Activated CD4-positive, alpha-beta T cell treated with anti-CD3 and anti-CD28 coated beads, Interleukin-2, Interleukin-6, amounts not matched to agents 100 ng/mL and 50 ng/mL, durations not matched to agents 16 hours and 8 hours (primary cell): ENCODE results near the gene UGT1A7.

Experiments used
- DNase-seq: peaks from one replicate; pipeline ENCODE4 v3.0.0-alpha.2; 2020

Gene UGT1A7

DNA sequence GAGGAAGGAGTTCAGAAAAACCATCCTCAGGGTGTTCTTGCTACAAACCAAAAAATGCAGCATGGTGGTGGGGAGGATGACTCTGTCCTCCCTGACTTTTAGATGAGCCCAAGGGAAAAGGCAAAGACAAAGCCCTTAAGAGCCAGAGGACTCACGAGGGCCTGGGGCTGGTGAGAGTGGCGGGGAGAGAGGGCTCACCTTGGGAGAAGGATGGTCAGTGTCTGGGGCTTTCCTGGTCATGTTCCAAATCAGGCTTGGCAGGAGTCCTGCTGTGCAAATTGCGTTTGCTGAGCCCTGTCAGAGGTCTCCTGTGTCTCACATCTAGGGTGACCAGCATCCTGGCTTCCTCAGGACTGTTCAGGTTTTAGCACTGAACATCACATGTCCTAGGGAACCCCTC, 83.1 kb downstream of the UGT1A7 start:
- no peak for DNase-seq

DNA sequence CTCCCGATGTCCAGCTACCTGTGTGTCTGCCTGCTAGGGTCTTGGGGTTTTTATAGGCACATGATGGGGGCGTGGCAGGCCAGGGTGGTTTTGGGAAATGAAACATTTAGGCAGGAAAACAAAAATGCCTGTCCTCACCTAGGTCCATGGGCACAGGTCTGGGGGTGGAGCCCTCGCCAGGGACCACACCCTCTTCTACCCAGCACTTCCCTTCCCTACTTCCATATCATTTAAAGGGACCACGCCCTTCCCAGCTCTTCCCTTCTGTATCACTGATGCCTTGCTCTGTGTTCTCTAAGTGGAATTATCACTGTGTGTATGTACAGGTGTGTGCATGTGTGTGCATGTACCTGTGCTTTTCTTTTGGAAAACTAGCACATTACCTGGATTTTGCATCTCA, 84.7 kb downstream of the UGT1A7 start:
- DNase-seq = no peak

DNA sequence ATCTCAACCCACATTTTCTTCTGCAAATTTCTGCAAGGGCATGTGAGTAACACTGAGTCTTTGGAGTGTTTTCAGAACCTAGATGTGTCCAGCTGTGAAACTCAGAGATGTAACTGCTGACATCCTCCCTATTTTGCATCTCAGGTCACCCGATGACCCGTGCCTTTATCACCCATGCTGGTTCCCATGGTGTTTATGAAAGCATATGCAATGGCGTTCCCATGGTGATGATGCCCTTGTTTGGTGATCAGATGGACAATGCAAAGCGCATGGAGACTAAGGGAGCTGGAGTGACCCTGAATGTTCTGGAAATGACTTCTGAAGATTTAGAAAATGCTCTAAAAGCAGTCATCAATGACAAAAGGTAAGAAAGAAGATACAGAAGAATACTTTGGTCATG, 86.4 kb downstream of the UGT1A7 start:
- no peak for DNase-seq

DNA sequence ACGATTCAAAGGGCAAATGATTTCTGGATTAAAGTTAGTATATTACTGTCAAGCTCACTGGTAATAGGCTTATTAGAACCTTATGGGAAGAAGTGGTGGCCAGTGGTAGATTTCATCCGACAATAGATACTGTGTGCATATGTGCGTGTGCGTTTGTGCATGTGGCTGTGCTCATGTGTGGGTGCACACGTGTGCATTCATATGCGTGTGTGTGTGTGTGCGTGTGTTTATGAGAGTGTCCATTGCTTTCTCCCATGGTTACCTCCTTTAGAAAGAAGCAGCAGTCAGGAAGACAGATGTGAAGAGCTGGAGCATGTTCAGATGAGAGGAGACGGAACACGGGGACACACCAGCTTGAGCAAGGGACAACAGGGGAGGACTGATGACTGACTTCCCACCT, 87.6 kb downstream of the UGT1A7 start:
- no peak for DNase-seq

DNA sequence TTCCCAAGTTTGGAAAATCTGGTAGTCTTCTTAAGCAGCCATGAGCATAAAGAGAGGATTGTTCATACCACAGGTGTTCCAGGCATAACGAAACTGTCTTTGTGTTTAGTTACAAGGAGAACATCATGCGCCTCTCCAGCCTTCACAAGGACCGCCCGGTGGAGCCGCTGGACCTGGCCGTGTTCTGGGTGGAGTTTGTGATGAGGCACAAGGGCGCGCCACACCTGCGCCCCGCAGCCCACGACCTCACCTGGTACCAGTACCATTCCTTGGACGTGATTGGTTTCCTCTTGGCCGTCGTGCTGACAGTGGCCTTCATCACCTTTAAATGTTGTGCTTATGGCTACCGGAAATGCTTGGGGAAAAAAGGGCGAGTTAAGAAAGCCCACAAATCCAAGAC, 90.5 kb downstream of the UGT1A7 start:
- no peak for DNase-seq

DNA sequence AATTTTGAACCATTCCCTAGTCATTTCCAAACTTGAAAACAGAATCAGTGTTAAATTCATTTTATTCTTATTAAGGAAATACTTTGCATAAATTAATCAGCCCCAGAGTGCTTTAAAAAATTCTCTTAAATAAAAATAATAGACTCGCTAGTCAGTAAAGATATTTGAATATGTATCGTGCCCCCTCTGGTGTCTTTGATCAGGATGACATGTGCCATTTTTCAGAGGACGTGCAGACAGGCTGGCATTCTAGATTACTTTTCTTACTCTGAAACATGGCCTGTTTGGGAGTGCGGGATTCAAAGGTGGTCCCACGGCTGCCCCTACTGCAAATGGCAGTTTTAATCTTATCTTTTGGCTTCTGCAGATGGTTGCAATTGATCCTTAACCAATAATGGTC, 90.9 kb downstream of the UGT1A7 start:
- no peak for DNase-seq

DNA sequence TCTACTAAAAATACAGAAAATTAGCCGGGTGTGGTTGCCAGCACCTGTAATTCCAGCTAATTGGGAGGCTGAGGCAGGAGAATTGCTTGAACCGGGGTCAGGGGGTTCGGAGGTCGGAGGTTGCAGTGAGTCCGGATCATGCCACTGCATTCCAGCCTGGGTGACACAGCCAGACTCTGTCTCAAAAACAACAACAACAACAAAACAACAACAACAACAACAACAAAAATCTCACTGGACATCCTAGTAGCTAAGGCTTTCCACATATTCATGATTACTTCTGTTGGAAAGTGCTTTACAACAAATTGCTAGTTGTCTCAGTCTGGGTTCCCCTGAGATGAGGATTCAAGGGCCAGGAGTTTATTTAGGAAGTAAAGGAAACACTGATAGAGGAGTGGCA, 92.2 kb downstream of the UGT1A7 start:
- no peak for DNase-seq

DNA sequence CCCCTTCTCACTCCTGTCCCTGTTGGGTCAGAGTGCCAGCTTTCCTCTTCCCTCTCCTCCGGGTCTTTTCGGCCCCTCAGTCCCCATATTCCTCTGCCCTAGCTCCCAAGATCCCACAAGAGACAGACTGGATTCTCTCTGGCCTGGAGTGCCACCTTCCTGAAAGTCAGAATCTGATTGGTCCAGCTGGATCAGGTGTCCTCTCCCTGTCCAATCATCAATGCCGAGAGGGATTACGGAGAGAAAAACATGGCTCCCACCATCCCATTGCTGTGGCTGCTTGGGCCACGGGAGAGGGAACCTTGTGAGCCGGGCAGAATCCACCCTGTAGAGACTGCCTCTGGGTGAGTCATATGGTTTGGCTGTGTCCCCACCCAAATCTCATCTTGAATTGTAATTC, 93.7 kb downstream of the UGT1A7 start:
- DNase-seq = no peak

DNA sequence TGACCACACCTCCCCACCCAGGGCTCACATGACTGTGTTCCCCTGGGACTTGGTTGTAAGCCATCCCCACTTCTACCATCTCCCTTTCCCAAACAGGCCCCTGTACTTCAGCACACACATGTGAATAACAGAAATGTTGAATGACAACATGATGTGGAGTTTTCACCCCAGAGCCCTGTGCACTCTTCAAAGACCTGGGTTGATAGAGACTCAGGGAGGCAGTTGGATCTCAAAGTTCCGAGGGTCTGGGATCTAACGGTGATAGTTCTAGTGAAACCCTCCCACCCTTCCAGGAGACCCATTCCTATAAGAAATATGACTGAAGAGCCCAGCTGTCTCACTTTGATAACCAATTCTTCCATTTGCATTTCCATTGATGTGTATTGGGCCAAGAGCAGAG, 96.3 kb downstream of the UGT1A7 start, which contains the start of gene MROH2A:
Gene MROH2A (plus strand): TSS at position 301 of the 400 bp plus-strand sequence. CDS start 1,029 bp downstream, outside the sequence.
- no peak for DNase-seq

DNA sequence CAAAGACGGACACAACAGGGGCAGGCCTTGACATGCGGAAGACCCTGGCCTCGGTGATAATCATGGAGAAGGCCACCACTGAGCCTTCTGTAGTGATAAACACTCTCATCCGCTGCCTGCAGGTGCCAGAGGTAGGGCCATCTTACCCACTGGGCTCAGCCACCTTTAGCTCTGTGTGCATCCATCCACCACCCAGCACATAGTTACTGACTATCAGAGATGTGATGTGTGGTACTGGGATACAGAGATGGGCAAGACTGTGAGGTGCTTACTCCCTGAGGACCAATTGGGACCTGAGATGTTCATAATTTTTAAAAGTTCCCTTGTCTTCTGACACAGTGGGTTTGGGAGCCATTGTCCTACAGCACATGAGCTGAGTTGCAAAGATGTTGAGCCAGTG, 98.0 kb downstream of the UGT1A7 start:
- DNase-seq = no peak

DNA sequence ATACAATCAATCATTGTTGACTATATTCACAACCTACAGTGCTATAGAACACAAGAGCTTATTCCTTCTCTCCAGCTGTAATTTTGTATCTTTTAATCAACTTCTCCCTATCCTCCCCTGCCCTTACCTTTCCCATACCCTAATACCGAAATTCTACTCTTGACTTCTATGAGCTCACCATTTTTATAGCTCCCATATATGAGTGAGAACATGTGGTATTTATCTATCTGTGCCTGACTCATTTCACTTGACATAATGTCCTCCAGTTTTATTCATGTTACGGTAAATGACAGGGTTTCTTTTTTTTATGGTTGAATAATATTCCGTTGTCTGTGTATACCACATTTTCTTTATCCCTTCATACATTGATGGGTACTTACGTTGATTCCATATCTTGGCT, 99.1 kb downstream of the UGT1A7 start:
- DNase-seq = no peak

DNA sequence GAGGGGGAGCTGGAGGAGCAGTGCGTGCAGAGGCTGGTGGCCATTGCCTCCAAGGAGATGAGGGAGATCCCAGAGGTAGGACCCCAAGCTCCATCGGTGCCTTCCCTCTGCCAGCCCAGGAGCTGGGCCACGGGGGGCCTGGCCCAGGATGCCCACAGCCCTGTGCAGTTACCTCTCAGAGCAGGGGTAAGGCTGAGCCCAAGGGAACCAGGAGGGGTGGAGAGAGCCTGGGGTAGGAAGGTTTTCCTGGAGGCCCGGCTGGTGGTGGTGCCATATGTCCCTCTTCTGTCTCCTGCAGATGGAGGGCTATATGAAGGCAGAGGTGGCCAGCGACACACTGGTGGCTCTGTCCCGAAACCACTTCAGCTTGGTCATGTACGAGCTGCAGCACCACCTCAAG, 107.9 kb downstream of the UGT1A7 start:
- no peak for DNase-seq

DNA sequence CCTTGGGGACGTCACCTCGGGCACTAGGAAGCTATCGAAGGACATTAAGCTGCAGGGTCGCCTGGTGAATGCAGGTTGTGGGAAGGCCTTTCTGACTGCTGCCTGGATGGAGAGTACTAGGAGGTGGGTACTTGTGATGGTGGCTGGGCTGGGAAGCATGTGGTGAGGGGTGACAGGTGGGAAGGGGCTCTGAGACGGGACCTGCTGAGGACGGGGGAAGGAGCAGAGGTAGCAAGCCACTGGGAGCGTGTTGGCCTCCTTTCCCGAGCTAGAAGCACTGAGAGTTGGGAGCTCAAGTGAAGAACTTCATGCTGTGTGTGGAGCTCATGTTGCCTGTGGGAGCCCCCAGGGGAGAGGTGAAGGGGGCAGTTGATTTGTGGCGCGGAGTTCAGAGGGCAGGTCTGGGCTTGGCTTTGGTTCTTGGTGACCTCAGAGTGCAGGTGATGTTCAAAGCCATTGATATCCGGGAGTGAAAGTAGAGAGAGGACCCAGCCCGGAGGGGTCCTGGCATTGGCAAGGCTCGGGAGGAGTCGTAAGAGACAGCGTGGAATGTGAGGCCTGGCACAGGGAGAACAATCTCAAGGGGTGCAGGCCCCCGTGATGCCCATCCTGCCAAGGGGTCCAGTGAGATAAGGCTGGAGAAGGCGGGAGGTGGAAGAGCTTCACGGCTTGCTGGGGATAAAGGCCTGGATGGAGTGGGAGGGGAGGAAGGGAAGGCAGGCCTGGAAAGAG, 109.6 kb downstream of the UGT1A7 start:
- DNase-seq = no peak

DNA sequence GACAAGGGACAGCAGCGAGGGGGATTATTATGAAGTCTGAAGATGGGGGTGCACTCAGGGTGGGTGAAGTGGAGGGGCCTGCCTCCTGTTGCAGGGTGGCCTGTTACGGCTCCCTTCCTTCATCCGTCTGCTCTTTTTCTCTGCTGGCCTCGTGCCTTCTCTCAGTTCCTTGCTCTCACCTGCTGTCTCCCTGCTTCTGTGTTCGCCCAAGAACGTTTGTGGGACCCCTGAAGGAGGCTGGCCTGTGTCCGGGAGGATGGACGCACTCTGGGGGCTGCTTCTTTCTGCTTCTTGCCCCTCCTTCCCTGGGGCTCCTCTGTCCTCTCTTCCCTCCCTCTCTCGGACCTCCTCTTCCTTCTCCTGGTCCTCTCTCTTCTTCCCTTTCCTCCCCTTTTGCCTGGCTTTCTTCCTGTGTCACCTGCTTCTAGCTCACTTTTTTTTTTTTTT, 110.2 kb downstream of the UGT1A7 start:
- no peak for DNase-seq

DNA sequence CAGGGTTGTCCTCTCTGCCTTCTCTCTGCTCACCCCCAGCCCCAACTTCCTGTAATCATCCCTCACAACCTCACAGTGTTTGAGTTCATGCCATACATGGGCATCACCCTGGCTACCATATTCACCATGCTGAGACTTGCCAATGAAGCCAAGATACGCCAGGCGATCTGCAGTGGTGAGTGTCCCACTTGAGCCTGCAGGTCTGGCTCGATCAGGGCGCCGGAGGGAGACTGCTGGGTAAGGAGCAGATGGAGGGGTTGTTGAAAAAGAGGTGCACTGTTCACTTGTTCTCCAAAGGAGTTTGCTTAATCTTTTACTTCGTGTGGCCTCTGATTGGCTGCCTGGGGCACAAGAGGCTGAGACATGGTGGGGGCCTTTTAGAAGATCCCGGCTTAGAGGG, 111.0 kb downstream of the UGT1A7 start:
- DNase-seq = no peak

DNA sequence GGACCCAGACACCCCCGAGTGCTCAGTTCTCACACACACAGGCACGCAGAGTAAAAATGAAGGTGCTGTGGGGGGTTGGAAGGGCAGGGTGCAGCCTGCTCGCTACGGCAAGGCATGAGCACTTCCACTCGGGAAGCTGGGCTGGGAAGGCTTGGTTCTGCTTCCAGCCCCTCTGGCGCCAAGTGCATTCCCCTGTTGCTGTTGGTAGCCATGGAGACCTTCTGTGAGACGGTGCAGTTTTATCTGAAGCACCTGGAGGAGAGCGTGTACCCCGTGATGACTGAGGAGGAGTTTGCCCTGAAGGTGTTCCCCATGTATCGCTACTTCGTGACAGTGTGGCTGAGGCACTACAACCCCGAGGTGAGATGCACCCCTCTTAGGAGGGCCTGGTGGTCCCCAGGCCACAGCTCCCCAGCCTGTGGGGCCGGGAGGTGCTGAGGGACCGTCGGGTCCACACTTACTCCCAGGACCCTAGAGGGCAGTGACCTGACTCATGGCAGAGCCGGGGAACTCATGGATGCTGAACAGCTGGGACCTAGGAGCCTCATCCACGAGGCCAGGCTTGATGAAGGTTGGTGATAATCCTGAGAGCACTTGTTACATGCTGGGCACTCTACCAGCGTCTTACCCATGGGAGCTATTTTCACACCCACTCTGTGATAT, 111.9 kb downstream of the UGT1A7 start:
- DNase-seq = no peak

DNA sequence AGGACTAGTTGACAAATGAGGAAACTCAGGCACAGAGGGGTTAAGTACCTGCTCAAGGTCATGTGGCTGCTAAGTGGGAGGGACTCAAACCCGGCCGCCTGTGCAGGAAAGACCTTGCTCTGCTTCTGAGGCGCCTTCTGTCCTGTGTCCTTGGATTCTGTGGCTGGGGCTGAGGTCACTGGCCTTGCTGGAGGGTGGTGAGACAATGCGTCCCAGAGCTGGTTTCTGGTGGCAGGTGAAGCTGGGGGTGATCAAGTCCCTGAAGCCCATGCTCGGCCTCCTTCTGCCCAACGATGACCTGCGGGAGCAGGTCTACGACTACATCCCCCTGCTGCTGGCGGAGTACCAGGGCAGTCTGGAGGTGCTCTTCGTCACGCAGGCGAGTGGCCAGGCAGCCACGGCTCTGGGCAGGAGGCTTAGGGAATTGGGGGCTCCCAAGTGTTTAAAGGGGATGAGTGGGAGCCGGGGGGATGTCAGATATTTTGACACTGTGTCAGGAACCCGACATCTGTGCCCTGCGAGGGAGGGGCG, 112.5 kb downstream of the UGT1A7 start:
- no peak for DNase-seq

DNA sequence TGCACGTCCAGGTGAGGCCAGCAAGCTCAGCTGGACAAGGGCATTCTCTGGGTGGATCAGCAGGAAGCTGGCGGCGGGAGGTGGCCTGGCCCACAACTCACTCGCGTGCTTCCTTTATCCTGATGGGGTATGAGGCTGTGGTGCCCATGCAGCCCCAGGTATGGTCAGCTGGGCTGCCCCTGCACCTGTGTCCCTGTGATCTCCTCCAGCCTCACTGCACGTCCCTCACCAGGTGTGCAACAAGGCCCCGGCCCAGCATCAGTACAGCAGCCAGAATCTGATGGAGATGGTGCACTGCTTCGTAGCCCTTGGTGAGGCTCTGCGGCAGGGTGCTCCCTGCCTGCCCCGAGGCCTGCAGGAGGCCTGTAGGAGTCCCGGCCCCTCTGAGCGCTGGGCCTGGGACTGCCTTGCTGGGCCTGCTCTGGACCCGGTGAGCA, 114.1 kb downstream of the UGT1A7 start:
- DNase-seq = no peak

DNA sequence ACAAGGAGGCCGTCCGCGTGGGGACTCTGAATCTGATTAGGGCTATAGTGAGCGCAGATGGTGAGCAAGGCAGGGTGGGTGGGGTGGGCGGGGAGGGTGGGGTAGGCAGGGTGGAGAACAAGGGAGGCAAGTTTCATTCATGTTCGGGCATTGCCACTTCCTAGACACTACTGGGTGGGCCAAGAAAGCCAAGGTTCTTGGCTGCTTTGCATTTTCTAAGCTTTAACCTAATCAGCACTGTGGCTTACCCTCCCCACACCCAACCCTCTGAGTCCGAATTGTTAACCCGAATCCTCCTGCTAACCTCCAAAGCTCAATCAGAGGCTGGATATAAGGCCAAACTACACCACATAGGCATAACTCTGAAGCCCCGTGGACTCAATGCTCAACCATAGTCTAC, 114.6 kb downstream of the UGT1A7 start:
- DNase-seq = no peak

DNA sequence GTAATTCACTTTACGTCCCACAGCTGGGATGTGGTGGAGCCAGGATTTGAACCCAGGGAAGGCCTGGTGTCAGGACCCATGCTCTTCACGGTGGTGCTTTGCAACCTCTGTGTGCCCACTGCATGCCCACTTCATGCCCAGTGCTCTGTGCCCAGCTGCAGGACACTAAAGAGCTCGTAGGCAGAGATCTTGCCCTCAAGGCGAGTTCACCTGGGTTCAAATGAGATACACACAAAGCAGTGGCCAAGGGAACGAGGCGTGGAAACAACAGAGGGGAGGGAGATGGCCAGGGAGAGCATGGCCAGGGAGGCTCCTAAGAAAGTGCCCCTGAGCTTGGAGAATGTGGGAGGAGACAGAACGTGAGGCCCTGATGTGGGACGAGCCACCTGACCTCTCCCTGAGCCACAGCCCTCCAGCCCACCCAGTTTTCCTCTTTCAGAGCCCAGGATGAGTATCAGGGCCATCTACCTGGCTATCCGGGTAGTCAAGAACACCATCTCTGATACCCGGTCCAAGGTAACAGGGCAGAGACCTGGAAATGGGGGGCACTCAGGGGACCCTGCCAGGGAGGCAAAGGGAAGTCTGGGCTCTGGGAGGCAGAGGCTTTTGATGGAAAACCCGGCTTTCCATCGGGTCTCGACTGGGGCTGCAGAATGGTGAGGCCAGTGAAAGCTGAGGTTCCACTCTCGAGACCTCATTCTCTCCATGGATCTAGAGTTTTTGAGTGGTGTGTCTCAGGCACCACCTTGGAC, 116.8 kb downstream of the UGT1A7 start:
- DNase-seq = no peak

DNA sequence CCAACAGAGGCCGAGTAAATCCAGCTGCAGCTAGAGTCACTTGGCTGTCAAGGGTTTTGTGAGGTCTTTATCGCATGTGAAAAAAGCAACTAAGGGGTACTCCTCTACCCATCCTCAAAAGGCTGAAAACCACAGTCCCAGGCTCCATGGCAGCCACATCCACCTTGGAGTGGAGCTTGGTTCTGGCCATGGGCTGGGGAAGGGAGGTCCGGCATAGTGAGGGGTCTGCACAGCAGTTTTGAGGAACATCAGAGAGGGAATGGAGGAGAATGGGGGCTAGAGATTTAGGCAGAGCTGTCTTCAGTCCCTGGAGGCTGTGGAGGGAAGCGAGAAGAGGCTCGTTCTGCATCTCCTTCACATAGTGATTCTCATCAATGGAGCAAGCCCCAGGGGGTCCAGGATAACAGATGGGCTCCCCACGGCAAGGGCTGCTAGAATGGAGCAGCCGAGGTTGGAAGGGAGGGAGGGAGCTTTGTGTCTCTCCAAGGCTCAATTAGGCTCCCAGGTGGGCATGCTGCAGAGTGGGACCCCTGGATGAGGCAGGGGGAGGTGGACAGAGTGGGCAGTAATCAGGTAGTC, 117.5 kb downstream of the UGT1A7 start:
- no peak for DNase-seq

DNA sequence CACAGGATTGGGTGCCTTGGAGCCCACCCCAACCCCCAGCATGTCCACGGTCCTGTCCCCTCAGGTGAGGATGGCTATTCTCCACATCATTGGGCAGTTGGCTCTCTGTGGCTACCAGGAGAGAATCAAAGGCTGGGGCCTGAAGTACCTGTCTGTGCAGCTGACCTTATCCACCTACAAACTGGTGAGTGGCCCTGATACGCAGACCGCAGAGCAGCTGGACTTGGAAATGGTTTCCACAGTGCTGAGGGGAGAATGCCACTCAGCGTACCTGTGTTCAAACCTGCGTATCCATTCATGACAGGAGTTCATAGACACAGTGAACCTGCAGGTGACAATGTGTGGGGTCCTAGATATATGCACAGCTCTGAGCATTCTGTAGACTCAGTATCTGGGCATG, 118.0 kb downstream of the UGT1A7 start:
- DNase-seq = no peak

DNA sequence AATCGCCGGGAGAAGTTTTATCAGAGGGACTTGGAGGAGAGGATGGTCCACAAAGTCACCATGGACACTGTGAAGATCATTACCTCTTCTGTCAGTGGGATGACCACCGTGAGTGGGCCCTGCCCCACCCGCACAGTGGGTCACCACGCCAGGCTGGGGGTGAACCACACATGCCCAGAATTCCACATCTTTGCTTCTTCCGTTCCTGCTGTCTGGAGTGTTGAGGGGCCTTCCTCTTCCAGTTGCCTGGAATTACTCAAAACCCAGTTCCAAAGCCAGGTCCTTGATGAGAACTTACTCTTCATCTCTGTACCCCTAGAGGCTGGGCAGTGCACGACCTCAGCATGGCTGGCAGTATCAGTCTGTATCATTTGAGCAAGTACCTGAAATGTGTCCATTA, 118.5 kb downstream of the UGT1A7 start:
- DNase-seq = no peak
